Upper lobe of right lung (tissue), 1 donor: ENCODE results near the gene APOB. TPM values are rescaled to one million over a fixed set of nuclear protein-coding genes. Genes with fewer than 3 reads are reported as not detected.

Source experiments
- ATAC-seq: fragments of 200-7000 bp; cut with Tn5 transposase; one replicate; pipeline ENCODE4 v1.9.1; 2020; ENCODE audit warnings: mild to moderate bottlenecking, moderate library complexity
- DNase-seq: peaks from one replicate; pipeline ENCODE4 v3.0.0-alpha.2; 2020
- H3K27ac ChIP-seq: fragments of 200-600 bp; one replicate; pipeline ENCODE4 v1.8.0; 2022
- H3K27me3 ChIP-seq: fragments of 200-600 bp; one replicate; pipeline ENCODE4 v1.8.0; 2022; ENCODE audit warnings: mild to moderate bottlenecking
- H3K36me3 ChIP-seq: fragments of 200-600 bp; one replicate; pipeline ENCODE4 v1.8.0; 2022
- H3K4me1 ChIP-seq: fragments of 200-600 bp; one replicate; pipeline ENCODE4 v1.8.0; 2022
- H3K4me3 ChIP-seq: fragments of 200-600 bp; one replicate; pipeline ENCODE4 v1.8.0; 2022; ENCODE audit warnings: mild to moderate bottlenecking
- H3K9me3 ChIP-seq: fragments of 200-600 bp; one replicate; pipeline ENCODE4 v1.8.0; 2022
- intact Hi-C: fragments of 100-400 bp; cut with DNase I; formaldehyde crosslinking; loops from one replicate; pipeline ENCODE4 v1.11.0; 2022
- total RNA-seq: library from RNA; stranded (reverse); fragmentation: NEBNext Ultra II Directional; extraction: Animal tissue kit (Norgen Biotek cat#: 25700); gene quantifications from one replicate; pipeline ENCODE4 v1.2.1, GENCODE V29; 2021
- TF ChIP-seq, protein P1 (sequence below): fragments of 200-600 bp; IDR thresholded peaks from one replicate; pipeline ENCODE4 v1.8.0; 2022; ENCODE audit warnings: antibody characterized with exemption
- donor health status: DM: no; HTN: yes; CAD: no; lungs with severe emphysema.

APOB gene
- total RNA-seq, 1 donor from 2014 or later: 0.49 TPM

DNA sequence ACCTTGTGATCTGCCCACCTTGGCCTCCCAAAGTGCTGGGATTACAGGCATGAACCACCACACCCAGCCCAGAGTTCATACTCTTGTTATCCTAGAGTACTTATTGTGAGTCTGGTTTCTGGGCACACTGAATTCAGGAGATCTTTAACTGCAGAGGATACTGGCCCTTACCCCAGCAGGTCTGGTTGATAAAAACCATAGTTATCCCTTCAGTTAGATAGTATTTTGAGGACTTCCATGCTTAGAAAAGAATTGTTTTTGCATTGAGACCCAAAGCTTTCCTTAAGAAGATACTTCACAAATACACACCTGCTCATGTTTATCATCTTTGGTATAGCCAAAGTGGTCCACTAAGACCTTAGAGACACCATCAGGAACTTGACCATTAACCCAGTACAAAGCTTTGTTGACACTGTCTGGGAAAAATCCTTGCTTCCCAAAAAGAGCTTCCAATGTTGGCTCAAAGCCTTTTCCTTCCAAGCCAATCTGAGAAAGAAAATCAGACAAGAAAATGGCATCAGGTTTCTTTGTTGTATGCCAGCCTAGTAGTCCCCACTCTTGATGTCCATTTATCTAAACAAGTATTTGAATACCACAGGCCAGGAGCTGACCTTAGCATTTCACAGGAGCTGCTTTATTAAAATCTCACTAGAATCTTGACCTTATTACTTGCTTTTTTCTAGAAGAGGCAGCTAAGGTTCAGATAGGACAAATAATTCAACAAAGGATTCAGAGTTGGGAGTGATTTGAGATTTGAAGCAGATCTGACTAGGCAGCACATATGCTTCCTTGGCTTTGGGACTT lies 17.2 kb downstream of the APOB start:
- DNase-seq: no peak
- intact Hi-C loops: no loop called here
- no peak overlapping the region for H3K27ac ChIP-seq
- no peak for ATAC-seq
- H3K36me3 ChIP-seq: no peaks in the 10 kb centered on the region
- no peaks in the 10 kb centered on the region for H3K4me1 ChIP-seq
- no peaks in the 10 kb centered on the region for H3K9me3 ChIP-seq
- TF ChIP-seq, protein P1, sequence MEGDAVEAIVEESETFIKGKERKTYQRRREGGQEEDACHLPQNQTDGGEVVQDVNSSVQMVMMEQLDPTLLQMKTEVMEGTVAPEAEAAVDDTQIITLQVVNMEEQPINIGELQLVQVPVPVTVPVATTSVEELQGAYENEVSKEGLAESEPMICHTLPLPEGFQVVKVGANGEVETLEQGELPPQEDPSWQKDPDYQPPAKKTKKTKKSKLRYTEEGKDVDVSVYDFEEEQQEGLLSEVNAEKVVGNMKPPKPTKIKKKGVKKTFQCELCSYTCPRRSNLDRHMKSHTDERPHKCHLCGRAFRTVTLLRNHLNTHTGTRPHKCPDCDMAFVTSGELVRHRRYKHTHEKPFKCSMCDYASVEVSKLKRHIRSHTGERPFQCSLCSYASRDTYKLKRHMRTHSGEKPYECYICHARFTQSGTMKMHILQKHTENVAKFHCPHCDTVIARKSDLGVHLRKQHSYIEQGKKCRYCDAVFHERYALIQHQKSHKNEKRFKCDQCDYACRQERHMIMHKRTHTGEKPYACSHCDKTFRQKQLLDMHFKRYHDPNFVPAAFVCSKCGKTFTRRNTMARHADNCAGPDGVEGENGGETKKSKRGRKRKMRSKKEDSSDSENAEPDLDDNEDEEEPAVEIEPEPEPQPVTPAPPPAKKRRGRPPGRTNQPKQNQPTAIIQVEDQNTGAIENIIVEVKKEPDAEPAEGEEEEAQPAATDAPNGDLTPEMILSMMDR: no peak
- H3K27me3 ChIP-seq: no peaks in the 10 kb centered on the region
- H3K4me3 ChIP-seq: no peak overlapping the region

DNA sequence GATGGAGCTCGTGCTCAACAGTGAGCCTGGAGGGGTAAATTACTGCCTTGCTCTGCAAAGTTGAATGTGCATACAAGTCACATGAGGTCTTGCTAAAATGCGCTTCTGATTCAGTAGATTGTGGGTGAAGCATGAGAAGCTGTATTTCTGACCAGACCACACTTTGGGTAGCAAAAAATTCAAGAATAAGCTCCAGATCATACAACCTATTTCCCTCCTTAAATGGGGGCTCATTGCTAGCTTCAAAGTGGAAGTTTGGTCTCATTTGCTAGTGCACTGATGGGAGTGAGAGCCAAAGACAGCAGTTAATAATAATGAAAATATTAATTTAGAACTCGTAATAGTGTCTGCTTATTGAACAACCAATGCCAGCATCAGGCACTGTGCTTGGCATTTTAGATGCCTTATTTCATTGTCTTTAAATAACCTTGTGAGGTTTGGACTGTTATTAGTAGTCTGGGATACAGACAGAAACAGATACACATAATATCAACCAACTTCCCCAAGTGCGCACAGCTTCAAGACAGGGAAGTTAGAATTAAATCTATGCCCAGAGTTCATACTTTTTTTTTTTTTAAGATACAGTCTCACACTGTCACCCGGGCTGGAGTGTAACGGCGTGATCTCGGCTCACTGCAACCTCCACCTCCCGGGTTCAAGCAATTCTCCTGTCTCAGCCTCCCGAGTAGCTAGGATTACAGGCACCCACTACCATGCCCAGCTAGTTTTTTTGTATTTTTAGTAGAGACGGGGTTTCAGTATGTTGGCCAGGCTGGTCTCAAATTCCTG lies 18.0 kb downstream of the APOB start:
- Histone ChIP-seq H3K36me3 (no peaks in the 10 kb centered on the region), H3K4me3 (no peak overlapping the region), H3K27me3 (no peaks in the 10 kb centered on the region), H3K9me3 (no peaks in the 10 kb centered on the region), H3K27ac (no peak overlapping the region), H3K4me1 (no peaks in the 10 kb centered on the region)
- DNase-seq (no peak), ATAC-seq (no peak)
- TF ChIP-seq, protein P1: no peak
- intact Hi-C loops: no loop called here

DNA sequence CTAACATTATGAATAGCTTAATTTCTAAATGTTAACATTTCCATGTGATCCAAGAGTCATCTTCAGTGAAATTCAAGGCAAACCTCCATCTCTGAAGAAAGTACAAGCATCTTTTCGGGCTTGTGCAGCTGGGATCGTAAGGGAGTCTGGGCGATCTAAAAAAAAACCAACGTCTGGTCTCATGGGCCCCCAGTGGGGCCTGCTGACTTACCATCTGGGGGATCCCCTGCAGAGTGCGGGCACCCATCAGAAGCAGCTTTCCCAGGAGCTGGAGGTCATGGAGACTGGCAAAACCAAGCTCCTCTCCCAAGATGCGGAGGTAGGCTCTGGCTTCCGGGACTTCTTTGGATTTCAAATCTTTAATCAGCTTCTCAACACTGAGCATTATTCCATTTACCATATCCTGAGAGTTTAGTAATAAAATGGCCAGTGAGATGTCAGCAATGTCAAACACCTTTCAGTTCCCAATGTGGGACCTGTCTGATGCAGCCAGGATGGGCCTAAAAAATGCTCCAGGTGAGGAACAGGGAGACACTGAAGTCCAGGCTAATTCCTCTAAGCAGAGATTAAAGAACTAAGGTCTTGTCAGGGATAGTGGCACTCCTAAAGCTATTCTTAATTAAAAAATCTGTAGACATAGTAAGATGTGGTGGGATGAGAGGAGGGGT lies 19.0 kb downstream of the APOB start:
- TF ChIP-seq, protein P1: no peak
- Histone ChIP-seq H3K36me3 (no peaks in the 10 kb centered on the region), H3K9me3 (no peaks in the 10 kb centered on the region), H3K4me3 (no peak overlapping the region), H3K27me3 (no peaks in the 10 kb centered on the region), H3K4me1 (no peaks in the 10 kb centered on the region), H3K27ac (no peak overlapping the region)
- no peak for DNase-seq
- intact Hi-C loops: no loop called here
- ATAC-seq: no peak

DNA sequence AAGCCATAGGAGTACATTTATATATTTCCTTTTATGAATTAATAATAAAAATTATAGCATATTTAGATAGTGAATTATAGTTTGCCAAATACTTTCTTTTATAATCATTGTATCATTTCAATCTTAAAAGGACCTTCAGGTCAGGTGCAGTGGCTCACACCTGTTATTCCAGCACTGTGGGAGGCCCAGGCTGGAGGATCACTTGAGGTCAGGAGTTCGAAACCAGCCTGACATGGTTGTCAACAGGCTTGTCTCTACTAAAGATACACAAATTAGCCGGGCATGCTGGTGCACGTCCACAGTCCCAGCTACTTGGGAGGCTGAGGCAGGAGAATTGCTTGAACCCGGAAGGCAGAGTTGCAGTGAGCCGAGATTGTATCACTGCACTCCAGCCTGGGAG lies 19.7 kb downstream of the APOB start:
- DNase-seq (no peak), ATAC-seq (no peak)
- no peaks in the 10 kb centered on the region for H3K9me3 ChIP-seq
- H3K36me3 ChIP-seq: no peaks in the 10 kb centered on the region
- no peaks in the 10 kb centered on the region for H3K27me3 ChIP-seq
- H3K4me3 ChIP-seq: no peak overlapping the region
- no peak overlapping the region for H3K27ac ChIP-seq
- TF ChIP-seq, protein P1: no peak
- intact Hi-C loops: no loop called here
- no peaks in the 10 kb centered on the region for H3K4me1 ChIP-seq

DNA sequence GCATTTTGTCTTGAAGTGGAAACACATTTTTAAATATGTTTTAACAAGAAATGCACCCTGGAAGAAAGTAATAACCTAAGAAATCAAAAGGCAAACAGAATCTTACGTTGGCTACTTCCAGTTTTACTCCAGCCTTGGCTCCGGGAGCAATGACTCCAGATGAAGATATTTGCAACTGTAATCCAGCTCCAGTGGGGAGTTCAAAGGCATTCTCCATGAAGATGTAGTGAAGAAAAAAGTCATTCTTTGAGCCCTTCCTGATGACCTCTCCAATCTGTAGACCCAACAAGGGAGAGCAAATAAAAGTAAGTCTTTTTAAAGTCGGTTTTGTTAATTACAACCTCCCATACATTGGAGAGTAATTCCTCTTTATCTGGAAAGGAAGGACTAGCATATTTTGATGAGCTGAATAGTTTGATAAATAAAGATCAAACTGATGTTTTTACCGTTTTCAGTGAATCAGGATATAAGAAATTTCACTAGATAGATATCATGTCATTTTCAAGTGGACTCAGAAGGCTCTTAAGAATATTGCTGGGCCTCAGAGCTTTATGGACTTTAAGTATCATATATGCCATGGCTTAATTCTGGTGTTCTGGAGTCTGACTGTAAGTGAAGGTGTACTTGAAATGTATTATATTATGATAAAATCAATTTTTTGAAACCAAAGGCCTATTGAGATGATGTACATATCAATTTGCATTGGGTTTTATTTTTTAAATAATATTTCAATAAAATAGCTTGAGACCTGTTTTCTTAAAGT lies 20.3 kb downstream of the APOB start:
- no peak for ATAC-seq
- intact Hi-C loops: no loop called here

More for the DNA sequence above, 20.3 kb downstream of the APOB start:
- no peaks in the 10 kb centered on the region for H3K27me3 ChIP-seq
- H3K9me3 ChIP-seq: no peaks in the 10 kb centered on the region
- TF ChIP-seq, protein P1: no peak
- no peaks in the 10 kb centered on the region for H3K4me1 ChIP-seq
- H3K4me3 ChIP-seq: no peak overlapping the region
- DNase-seq: no peak
- no peaks in the 10 kb centered on the region for H3K36me3 ChIP-seq
- no peak overlapping the region for H3K27ac ChIP-seq
